Esophagus muscularis mucosa (tissue), 4 donors: ENCODE results near the gene CYSRT1. TPM values are rescaled to one million over a fixed set of nuclear protein-coding genes. Genes with fewer than 3 reads are reported as not detected.

ENCODE experiments used
- DNase-seq: peaks from one replicate; pipeline ENCODE4 v3.0.0-alpha.2; 2017; ENCODE audit errors: extremely low spot score
- H3K27ac ChIP-seq, 4 donors: fragments of 200-600 bp; sonication (generic); replicated peaks in 1 of 4; 1 replicate in 3 of 4; 2 replicates in 1 of 4; pipeline ENCODE4 v1.5.1; 2016 to 2019; ENCODE audit warnings: mild to moderate bottlenecking in 1 of 4
- H3K27me3 ChIP-seq, 4 donors: fragments of 200-600 bp; sonication (generic); one replicate each; pipeline versions ENCODE4 v1.5.1 to v1.6.0; 2016 to 2019
- H3K36me3 ChIP-seq, 4 donors: fragments of 200-600 bp; sonication (generic); one replicate each; pipeline ENCODE4 v1.5.1; 2016 to 2019
- H3K4me1 ChIP-seq, 4 donors: fragments of 200-600 bp; sonication (generic); one replicate each; pipeline ENCODE4 v1.5.1; 2016 to 2019
- H3K4me3 ChIP-seq, 4 donors: fragments of 200-600 bp; sonication (generic); 1 replicate in 2 of 4; 2 replicates in 2 of 4; pipeline ENCODE4 v1.5.1; 2016 to 2019; ENCODE audit warnings: mild to moderate bottlenecking in 4 of 4, moderate library complexity in 1 of 4
- H3K9me3 ChIP-seq, 4 donors: fragments of 200-600 bp; sonication (generic); 1 replicate in 3 of 4; 2 replicates in 1 of 4; pipeline ENCODE4 v1.5.1; 2016 to 2019
- CTCF ChIP-seq, 3 experiments: fragments of 200-600 bp in 2 of 3; fragments of 450-650 bp in 1 of 3; sonication (generic) in 2 of 3; IDR thresholded peaks; one replicate each; pipeline ENCODE4 v1.5.1; 2017 to 2019; ENCODE audit warnings: antibody characterized with exemption in 3 of 3, mild to moderate bottlenecking in 2 of 3, moderate library complexity in 1 of 3
- EP300 ChIP-seq: sonication (generic); formaldehyde crosslinking; IDR thresholded peaks from one replicate; pipeline ENCODE4 v1.6.1; 2017; ENCODE audit warnings: antibody characterized with exemption
- POLR2A ChIP-seq: fragments of 450-650 bp; IDR thresholded peaks from one replicate; pipeline ENCODE4 v1.6.1; 2017; ENCODE audit warnings: antibody characterized with exemption, moderate library complexity, mild to moderate bottlenecking, low read depth
- POLR2AphosphoS5 ChIP-seq, 2 donors: sonication (generic); formaldehyde crosslinking; IDR thresholded peaks; one replicate each; pipeline ENCODE4 v1.6.1; 2017; ENCODE audit warnings: antibody characterized with exemption in 2 of 2
- WGBS: methylation state at CpG from one replicate; pipeline ENCODE4 v1.1.5; 2018; 5-methylcytosine and 5-hydroxymethylcytosine counted together
- intact Hi-C: fragments of 100-400 bp; cut with DNase I; formaldehyde crosslinking; loops from one replicate; pipeline ENCODE4 v1.15.1; 2023
- total RNA-seq, 4 donors: library from RNA; depleted of rRNA; stranded (reverse); fragments of >200 nt; gene quantifications; one replicate each; pipeline versions ENCODE4 v1.1.0 to v1.2.1, GENCODE V29; 2016

The CYSRT1 gene
- total RNA-seq, 4 donors from 2014 or later: 0.33 to 0.45 (median 0.40) TPM; not detected in 1

DNA sequence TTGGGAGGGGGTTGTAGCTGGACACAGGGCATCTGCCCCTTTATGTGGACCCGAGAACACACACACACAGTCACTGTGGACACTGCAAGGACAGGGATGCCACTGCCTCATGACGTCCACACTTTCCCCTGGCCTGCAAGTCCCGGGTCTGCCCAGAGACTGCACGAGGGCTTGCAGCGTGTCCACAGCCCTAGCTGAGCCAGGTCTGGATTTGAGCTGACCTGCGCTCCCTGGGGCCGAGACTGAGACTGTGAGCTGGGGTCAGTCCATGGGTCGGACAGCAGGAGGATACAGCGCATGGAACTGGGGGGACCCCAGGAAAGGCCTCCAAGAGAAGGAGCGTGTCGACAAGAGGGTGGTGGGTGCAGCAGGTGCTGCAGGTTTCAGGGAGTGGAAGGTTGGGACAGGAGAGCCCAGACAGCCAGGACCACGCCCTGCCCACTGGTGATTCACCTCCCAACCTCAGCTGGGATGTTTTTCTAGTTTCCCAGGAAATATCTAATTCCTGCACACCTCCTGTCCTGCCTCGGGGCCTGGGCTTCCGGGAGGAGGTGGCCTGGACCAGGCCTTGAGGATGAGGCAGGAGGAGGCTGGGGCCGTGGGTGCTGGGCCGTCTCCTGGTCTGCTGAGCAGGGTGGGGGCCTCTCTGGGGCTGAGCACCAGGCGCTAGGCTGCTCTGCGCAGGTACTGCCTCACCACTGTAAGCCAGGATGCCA, 1.5 kb downstream of the CYSRT1 start:
- Histone ChIP-seq H3K27ac (no peak overlapping the region), H3K4me3 (no peak overlapping the region), H3K27me3 (peaks cover 0 to 51% (median 35%) of the 10 kb centered on the region in 4 donors), H3K36me3 (no peaks in the 10 kb centered on the region), H3K4me1 (peaks cover 17 to 34% (median 31%) of the 10 kb centered on the region in 4 donors), H3K9me3 (no peaks in the 10 kb centered on the region)
- 68% methylated on average over 16 of the region's 18 CpGs for WGBS
- DNase-seq: no peak
- intact Hi-C loops: loop anchor here (2.0 kb wide), 1 partner anchor 108 kb away; no protein-coding TSS in a partner anchor
- TF ChIP-seq CTCF (IDR thresholded peaks at IDR 0.05) (no peak), EP300 (no peak), POLR2AphosphoS5 (IDR thresholded peaks at IDR 0.05) (no peak), POLR2A (no peak)

DNA sequence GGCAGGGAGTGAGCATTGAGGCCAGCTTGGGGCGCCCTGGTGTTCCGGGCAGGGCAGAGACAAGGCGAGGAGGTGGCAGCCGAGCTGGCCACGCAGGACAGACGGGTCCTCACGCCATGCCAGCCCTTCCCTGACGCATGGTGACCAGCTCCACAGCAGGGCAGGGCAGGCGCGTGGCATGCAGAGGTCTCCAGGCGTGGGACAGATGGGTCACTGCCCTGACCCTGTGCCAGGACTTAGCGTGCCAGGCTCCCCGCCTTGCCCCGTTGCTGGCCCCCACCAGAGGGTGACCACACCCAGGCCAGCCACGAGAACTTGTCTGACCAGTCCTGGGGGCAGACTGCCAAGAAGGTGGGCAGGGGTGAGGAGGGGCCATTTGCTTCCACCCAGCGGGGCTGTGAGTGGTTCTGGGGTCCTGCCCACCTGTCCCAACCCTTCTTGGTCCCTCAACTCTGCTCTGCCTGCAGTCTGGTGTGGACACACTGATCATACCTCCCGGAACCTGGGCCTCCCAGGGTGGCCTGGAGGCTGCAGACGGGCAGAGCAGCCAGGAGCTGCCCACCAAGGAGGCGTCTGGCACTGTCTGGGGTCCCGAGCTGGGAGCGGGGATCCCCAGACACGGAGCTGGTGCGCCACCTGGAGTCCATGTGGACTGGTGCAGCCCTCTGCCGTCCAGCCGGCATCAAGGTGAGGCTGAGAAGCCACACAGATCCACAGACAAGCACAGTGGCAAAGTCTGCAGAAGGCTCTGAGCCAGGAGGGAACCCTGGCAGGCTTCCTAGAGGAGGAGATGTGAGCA, 2.3 kb downstream of the CYSRT1 start, which contains the start of gene RNF224:
TSS of gene RNF224 (plus strand) at position 449 of the 799 bp plus-strand sequence. CDS start 834 bp downstream, outside the sequence.
- Histone ChIP-seq H3K36me3 (no peaks in the 10 kb centered on the region), H3K4me1 (peaks cover 15 to 30% (median 27%) of the 10 kb centered on the region in 4 donors), H3K9me3 (no peaks in the 10 kb centered on the region), H3K27me3 (peaks cover 0 to 58% (median 40%) of the 10 kb centered on the region in 4 donors), H3K27ac (no peak within 1 kb of the TSS), H3K4me3 (no peak within 1 kb of the TSS)
- DNase-seq: no peak
- 3% methylated on average over 6 of the region's 25 CpGs for WGBS
- intact Hi-C loops: loop anchor here (2.0 kb wide), 1 partner anchor 108 kb away; no protein-coding TSS in a partner anchor
- TF ChIP-seq POLR2A (no peak), POLR2AphosphoS5 (IDR thresholded peaks at IDR 0.05) (peak in 1 of 2 donors; percentile 19), EP300 (no peak), CTCF (IDR thresholded peaks at IDR 0.05) (peak; percentile 74 to 95 (median 86))

DNA sequence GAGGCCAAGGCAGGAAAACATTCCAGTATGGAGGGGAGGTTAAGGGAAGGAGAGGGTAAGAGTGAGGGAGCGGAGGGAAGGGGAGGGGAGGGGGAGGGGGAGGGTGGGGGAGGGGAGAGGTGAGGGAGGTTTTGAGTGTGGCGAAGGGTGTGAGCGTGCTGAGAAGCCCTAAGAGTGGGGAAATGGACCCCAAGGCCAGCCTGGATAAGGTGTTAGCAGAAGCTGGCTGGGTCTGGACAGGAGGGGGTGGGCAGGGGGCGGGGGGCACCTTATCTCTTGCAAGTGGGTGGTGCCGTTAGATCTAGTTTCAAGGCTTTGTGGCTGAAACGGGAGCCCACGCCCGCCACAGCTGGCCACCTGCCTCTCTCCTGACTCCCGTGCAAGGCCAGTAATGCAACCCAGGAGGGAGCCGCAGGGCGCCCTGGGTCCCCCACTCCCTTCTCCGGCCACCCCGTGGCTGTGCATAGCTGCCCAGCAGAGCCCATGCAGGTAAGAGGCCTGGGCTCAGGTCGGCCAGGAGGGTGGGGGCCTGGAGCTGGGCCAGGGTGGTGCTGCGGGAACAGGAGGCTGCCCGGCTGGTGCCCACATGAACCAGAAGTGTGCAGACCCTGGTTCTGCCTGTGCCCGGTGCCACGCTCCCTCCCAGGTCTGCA, 3.0 kb downstream of the CYSRT1 start:
- peaks cover 8 to 22% (median 19%) of the 10 kb centered on the region in 4 donors for H3K4me1 ChIP-seq
- TF ChIP-seq POLR2A (no peak), POLR2AphosphoS5 (IDR thresholded peaks at IDR 0.05) (no peak), CTCF (IDR thresholded peaks at IDR 0.05) (no peak), EP300 (no peak)
- WGBS: 13% methylated on average over 4 of the region's 18 CpGs
- intact Hi-C loops: loop anchor here (2.0 kb wide), 1 partner anchor 109 kb away; no protein-coding TSS in a partner anchor
- no peak for DNase-seq
- H3K36me3 ChIP-seq: no peaks in the 10 kb centered on the region
- H3K27me3 ChIP-seq: peaks cover 0 to 65% (median 44%) of the 10 kb centered on the region in 4 donors
- no peak overlapping the region for H3K4me3 ChIP-seq
- no peaks in the 10 kb centered on the region for H3K9me3 ChIP-seq
- H3K27ac ChIP-seq: no peak overlapping the region

DNA sequence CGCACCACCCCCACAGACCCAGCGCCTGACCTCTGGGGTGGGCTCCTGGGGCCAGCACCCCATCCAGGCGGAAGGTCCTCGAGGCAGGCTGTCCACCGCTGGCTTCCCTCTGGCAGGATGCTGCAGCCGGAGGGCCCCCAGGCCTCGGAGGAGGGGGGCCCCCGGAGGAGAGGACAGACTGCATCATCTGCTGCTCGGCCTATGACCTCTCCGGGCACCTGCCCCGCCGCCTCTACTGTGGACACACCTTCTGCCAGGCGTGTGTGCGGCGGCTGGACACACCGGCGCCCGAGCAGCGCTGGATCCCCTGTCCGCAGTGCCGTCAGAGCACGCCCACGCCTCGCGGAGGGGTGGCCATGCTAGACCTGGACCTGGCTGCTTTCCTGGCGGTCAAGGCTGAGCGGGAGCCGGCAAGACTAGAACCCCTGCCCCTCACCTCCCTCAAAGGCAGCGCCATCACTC, 3.6 kb downstream of the CYSRT1 start:
- WGBS: 58% methylated on average over 8 of the region's 29 CpGs
- TF ChIP-seq POLR2AphosphoS5 (IDR thresholded peaks at IDR 0.05) (no peak), POLR2A (no peak), CTCF (IDR thresholded peaks at IDR 0.05) (no peak)
- H3K4me3 ChIP-seq: no peak overlapping the region
- H3K4me1 ChIP-seq: peaks cover 7 to 21% (median 18%) of the 10 kb centered on the region in 4 donors
- intact Hi-C loops: no loop called here
- H3K27me3 ChIP-seq: peaks cover 0 to 71% (median 44%) of the 10 kb centered on the region in 4 donors
- H3K36me3 ChIP-seq: no peaks in the 10 kb centered on the region
- no peak for DNase-seq
- H3K9me3 ChIP-seq: no peaks in the 10 kb centered on the region
- no peak overlapping the region for H3K27ac ChIP-seq
